ENCODE results near the gene COL9A3.

Gene COL9A3

DNA sequence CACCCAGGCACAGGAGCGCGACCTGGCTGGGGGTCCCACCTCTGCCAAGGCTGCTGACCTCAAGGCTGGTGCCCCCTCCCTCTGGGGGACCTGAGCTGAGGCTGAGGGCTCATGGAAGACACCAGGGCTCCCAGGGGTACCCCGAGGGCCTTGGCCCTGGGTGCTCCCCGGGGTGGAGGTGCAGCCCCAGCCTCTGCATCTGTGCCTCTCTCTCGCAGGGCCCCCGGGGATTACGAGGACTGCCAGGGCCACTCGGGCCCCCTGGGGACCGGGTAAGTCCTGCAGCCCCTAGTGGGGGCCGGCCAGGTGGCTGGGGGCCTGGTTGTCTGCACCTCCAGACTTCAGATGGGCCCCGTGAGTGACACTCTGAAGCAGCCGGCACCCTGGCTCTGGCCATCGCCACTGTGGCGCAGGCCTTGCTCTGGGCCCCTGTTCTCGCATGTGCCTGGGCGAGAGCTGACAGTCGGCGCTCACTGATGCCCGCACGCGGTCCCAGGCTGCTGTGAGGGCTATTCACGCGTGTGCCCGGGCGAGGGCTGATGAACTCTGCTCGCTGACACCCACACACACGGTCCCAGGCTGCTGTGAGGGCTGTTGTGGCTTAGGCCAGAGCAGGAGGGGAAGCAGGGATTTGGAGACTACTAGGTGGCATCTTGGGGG, 9.3 kb downstream of the COL9A3 start:
- TF ChIP-seq, protein P1, sequence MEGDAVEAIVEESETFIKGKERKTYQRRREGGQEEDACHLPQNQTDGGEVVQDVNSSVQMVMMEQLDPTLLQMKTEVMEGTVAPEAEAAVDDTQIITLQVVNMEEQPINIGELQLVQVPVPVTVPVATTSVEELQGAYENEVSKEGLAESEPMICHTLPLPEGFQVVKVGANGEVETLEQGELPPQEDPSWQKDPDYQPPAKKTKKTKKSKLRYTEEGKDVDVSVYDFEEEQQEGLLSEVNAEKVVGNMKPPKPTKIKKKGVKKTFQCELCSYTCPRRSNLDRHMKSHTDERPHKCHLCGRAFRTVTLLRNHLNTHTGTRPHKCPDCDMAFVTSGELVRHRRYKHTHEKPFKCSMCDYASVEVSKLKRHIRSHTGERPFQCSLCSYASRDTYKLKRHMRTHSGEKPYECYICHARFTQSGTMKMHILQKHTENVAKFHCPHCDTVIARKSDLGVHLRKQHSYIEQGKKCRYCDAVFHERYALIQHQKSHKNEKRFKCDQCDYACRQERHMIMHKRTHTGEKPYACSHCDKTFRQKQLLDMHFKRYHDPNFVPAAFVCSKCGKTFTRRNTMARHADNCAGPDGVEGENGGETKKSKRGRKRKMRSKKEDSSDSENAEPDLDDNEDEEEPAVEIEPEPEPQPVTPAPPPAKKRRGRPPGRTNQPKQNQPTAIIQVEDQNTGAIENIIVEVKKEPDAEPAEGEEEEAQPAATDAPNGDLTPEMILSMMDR (IDR thresholded peaks at IDR 0.05) = no peak

DNA sequence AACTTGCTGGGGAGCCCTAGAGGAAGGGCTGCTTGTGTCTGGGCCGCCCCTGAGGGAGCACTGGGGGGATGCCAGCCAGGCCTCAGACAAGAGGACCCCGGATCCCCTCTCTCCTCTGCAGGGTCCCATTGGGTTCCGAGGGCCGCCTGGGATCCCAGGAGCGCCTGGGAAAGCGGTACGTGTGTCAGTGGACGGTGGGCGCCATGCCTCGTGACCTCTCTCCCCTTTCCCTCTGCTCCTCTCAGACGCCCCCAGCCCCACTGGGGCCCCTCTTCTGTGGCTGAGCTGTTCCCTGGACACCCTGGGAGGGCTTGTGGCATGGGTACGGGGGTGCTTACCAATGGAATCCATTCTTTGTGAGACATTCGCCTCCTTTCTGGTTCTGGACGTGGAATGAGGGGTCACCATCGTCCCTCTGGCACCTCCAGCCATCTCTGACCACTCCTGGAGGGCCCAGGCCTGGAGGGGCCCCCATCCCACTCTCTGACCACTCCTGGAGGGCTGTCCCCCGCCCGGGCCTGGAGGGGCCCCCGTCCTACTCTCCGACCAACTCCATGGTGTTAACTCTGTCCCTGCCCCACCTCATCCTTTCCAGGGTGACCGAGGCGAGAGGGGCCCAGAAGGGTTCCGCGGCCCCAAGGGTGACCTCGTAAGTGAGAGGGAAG, 9.9 kb downstream of the COL9A3 start:
- TF ChIP-seq, protein P1 (IDR thresholded peaks at IDR 0.05) = no peak

DNA sequence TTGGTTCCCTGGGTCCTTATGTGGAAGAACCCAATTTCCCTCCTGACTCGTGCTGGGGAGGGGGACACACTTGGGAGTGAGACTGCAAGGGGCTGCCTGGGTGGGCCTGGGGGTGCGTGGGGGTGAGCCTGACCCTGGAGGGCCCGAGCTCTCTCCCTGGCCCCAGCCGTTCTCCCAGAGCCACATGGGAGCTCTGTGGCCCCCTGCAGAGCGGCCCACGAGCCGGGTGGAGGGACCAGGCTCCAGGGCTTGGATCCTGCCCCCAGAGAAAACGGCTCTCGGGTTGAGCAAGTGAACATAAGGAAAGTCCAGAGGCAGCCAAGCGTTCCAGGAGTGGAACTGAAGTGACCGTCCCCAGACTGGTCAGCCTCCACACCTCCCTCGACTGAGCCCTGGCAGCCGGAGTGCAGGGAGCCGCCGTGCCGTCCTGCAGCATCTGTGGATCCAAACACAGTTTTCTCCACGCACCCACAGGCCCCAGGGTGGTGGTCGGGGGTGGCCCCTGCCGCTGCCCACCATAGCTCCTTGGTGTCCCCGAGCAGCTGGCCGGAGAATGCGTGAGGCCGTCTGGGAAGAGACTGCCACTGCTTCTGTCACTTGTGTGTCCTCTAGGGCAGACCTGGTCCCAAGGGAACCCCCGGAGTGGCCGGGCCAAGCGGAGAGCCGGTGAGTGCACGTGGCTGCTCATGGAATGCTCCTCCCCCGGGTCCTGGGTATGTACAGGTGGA, 10.6 kb downstream of the COL9A3 start:
- TF ChIP-seq, protein P1 (IDR thresholded peaks at IDR 0.05) = no peak

DNA sequence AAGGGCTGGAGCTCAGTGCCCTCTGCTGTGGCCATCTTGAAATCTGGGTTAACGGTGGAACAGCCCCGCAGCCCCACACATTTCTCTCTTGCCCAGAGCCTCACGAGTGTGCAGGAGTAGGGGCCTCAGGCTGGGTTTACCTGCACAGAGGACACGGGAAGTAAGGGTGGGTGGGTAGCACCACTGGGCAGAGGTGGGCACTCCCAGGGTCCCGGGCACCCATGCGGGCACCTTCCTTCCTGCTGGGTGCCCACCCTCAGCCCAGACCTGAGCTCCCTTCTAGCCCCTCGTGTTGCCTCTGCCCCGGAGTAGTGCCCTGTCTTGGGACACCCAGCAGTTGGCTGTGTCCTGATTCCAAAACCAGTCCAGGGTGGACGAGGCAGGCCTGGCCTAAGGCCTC, 11.2 kb downstream of the COL9A3 start:
- TF ChIP-seq, protein P1 (IDR thresholded peaks at IDR 0.05) = no peak

DNA sequence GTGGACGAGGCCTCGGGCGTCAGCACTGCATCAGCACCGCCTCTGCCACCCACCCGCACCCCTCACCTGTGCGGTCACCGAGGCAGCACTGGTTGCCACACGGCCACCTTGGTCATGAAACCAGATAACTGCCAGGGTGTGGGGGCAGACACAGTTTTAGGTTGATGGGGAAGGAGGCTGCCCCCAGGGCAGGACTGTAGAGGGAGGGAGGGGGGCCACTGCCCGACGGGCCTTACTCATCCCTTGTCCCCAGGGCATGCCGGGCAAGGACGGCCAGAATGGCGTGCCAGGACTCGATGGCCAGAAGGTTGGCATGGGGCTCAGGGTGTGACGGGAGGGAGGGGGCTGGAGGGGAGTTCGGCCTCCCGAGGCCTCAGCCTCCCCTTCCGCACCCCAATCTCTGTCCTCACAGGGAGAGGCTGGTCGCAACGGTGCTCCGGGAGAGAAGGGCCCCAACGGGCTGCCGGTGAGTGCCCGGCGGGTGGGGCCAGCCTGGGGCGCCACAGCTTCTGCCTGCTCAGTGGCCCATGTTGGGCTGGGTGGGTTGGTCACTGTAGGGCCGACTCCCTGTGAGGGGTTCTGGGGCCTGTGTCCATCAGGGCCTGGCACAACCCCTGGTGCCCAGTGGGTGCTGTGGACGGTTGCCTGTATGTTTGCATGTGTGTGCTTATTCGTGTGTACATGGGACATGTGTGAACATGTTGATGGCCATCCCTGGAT, 11.8 kb downstream of the COL9A3 start:
- TF ChIP-seq, protein P1 (IDR thresholded peaks at IDR 0.05) = no peak

DNA sequence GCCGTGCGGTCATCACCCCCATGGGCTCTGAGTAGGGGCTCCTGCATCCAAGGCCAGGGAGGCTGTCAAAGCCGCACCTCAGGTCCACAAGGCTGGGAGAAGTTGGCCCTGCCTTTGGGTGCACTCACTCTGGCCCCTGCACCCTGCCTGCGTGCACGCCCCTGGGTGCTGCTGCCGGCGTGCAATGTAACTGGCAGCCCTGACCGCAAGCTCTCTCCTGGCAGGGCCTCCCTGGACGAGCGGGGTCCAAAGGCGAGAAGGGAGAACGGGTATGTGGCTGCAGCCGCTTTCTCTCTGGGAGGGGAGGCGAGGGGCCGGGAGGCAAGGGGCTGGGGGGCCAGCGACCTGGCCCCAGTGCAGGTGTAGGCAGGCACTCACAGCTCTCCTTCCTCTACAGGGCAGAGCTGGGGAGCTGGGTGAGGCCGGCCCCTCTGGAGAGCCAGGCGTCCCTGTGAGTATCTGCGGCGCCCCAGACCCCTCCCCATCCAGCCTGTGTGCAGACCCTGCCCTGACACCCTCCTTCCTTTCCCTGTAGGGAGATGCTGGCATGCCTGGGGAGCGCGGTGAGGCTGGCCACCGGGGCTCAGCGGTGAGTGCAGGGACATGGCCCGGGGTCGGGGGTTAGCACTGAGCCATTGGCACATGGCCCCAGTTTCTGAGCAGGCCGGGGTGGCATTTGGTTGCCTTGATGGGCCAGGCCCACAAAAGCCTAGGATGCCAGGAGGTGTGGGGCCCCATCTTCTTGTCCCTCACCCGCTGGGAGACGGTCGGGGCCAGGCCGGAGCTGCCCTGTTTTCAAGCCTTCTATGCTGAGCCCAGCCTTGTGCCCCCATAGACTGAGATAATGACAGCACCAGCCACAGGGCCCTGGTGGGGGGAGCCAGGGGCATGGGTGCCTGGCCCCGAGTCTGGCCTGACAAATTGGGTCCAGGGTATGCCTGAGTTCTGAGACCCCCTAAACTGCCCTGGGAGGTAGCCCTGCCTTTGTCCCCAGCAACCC, 12.7 kb downstream of the COL9A3 start:
- TF ChIP-seq, protein P1 (IDR thresholded peaks at IDR 0.05) = no peak
